Neural cell (in vitro differentiated cells): ENCODE measurements around the gene ATP6AP1. TPM values are rescaled to one million over a fixed set of nuclear protein-coding genes. Genes with fewer than 3 reads are reported as not detected.

Experiments
- H2AFZ ChIP-seq: fragments of 200-600, 300-800 bp; sonication (generic), shearing (Covaris generic); 2 replicates; pipeline ENCODE4 v1.6.0; 2014; ENCODE audit warnings: low read depth, mild to moderate bottlenecking, antibody characterized with exemption, low read length, moderate library complexity
- H3F3A ChIP-seq: fragments of 200-600 bp; shearing (Covaris generic); 2 replicates; pipeline ENCODE4 v1.6.1; 2016; ENCODE audit warnings: mild to moderate bottlenecking, moderate library complexity, mixed read lengths, antibody characterized with exemption, low read length; ENCODE audit not compliant: insufficient read depth, poor library complexity, severe bottlenecking
- H3K27ac ChIP-seq: fragments of 200-600, 300-800 bp; sonication (generic), shearing (Covaris generic); 2 replicates; pipeline ENCODE4 v1.5.1; 2014; ENCODE audit warnings: mild to moderate bottlenecking, low read length, moderate library complexity
- H3K27me3 ChIP-seq: fragments of 300-800, 200-600 bp; sonication (generic), shearing (Covaris generic); 2 replicates; pipeline ENCODE4 v1.6.0; 2014; ENCODE audit warnings: mild to moderate bottlenecking, low read depth, low read length, moderate library complexity; ENCODE audit not compliant: insufficient read depth
- H3K36me3 ChIP-seq: fragments of 300-800, 200-600 bp; sonication (generic), shearing (Covaris generic); 2 replicates; pipeline ENCODE4 v1.5.1; 2014; ENCODE audit warnings: mild to moderate bottlenecking, antibody characterized with exemption, low read length, moderate library complexity; ENCODE audit not compliant: insufficient read depth
- H3K4me2 ChIP-seq: fragments of 300-800, 200-600 bp; sonication (generic), shearing (Covaris generic); 2 replicates; pipeline ENCODE4 v1.6.0; 2014; ENCODE audit warnings: mild to moderate bottlenecking, low read length
- H3K4me3 ChIP-seq: fragments of 300-800, 200-600 bp; sonication (generic), shearing (Covaris generic); 2 replicates; pipeline ENCODE4 v1.5.1; 2014; ENCODE audit warnings: mild to moderate bottlenecking, low read length, moderate library complexity
- H3K79me2 ChIP-seq: fragments of 200-600 bp; shearing (Covaris generic); replicated peaks from 2 replicates; pipeline ENCODE4 v1.6.0; 2014; ENCODE audit warnings: mild to moderate bottlenecking, low read length, moderate library complexity; ENCODE audit not compliant: insufficient read depth
- H3K9ac ChIP-seq: fragments of 300-800, 200-600 bp; sonication (generic), shearing (Covaris generic); 2 replicates; pipeline ENCODE4 v1.6.1; 2016; ENCODE audit warnings: mild to moderate bottlenecking, low read length, mixed read lengths
- H3K9me2 ChIP-seq: fragments of 200-600 bp; shearing (Covaris generic); 2 replicates; pipeline ENCODE4 v1.6.1; 2016; ENCODE audit warnings: mild to moderate bottlenecking, low read length, mixed read lengths; ENCODE audit not compliant: insufficient read depth
- H3K9me3 ChIP-seq: fragments of 200-600, 300-800 bp; sonication (generic), shearing (Covaris generic); 2 replicates; pipeline ENCODE4 v1.6.1; 2016; ENCODE audit warnings: mild to moderate bottlenecking, mixed run types, low read length, moderate library complexity, mixed read lengths
- H4K20me1 ChIP-seq: fragments of 200-600 bp; shearing (Covaris generic); 2 replicates; pipeline ENCODE4 v1.6.1; 2016; ENCODE audit warnings: mild to moderate bottlenecking, mixed run types; ENCODE audit not compliant: insufficient read depth
- CTCF ChIP-seq: fragments of 450-650 bp; IDR thresholded peaks from 2 replicates; pipeline ENCODE4 v1.5.1; 2014; ENCODE audit warnings: antibody characterized with exemption, mild to moderate bottlenecking, moderate library complexity; ENCODE audit not compliant: poor library complexity, severe bottlenecking
- EP300 ChIP-seq: fragments of 450-650 bp; conservative IDR thresholded peaks from 2 replicates; pipeline ENCODE4 v1.6.1; 2014; ENCODE audit warnings: antibody characterized with exemption, mild to moderate bottlenecking, moderate library complexity; ENCODE audit not compliant: poor library complexity, severe bottlenecking
- EZH2 ChIP-seq: fragments of 200-600, 300-800 bp; shearing (Covaris generic), sonication (generic); IDR thresholded peaks from 2 replicates; pipeline ENCODE4 v1.6.1; 2014; ENCODE audit warnings: antibody characterized with exemption, low read length, borderline replicate concordance, mild to moderate bottlenecking; ENCODE audit not compliant: insufficient read depth, poor library complexity, severe bottlenecking
- MXI1 ChIP-seq: fragments of 450-650 bp; conservative IDR thresholded peaks from 2 replicates; pipeline ENCODE4 v1.6.1; 2014; ENCODE audit warnings: antibody characterized with exemption, mild to moderate bottlenecking; ENCODE audit not compliant: poor library complexity, severe bottlenecking
- POLR2AphosphoS5 ChIP-seq: IDR thresholded peaks from 2 replicates; pipeline ENCODE4 v1.6.1; 2012
- RAD21 ChIP-seq: fragments of 450-650 bp; conservative IDR thresholded peaks from 2 replicates; pipeline ENCODE4 v1.6.1; 2014; ENCODE audit warnings: antibody characterized with exemption, mild to moderate bottlenecking, moderate library complexity
- REST ChIP-seq: IDR thresholded peaks from 2 replicates; pipeline ENCODE4 v1.6.1; 2012; ENCODE audit warnings: borderline replicate concordance
- SMC3 ChIP-seq: fragments of 450-650 bp; conservative IDR thresholded peaks from 2 replicates; pipeline ENCODE4 v1.6.1; 2014; ENCODE audit warnings: antibody characterized with exemption, mild to moderate bottlenecking, moderate library complexity; ENCODE audit not compliant: poor library complexity
- TAF1 ChIP-seq: IDR thresholded peaks from 2 replicates; pipeline ENCODE4 v1.6.1; 2012; ENCODE audit warnings: low read depth
- polyA plus RNA-seq: library from polyadenylated mRNA; depleted of rRNA; stranded (reverse); fragments of >200 nt; gene quantifications from 2 replicates; pipeline ENCODE4 v1.2.3, GENCODE V29; 2014

Gene ATP6AP1
- polyA plus RNA-seq, 1 donor from 2014 or later: 126 TPM

- no peaks in the 10 kb centered on the region for H3F3A ChIP-seq
- no peak overlapping the region for H2AFZ ChIP-seq
- no peak overlapping the region for H3K27ac ChIP-seq
- peaks cover 4% of the 10 kb centered on the region for H3K79me2 ChIP-seq
- H3K4me3 ChIP-seq: no peak overlapping the region
- no peak for TF ChIP-seq MXI1
- no peak overlapping the region for H3K9ac ChIP-seq
- no peaks in the 10 kb centered on the region for H3K9me3 ChIP-seq
- no peaks in the 10 kb centered on the region for H3K9me2 ChIP-seq
- no peaks in the 10 kb centered on the region for H3K27me3 ChIP-seq
- no peak overlapping the region for H3K4me2 ChIP-seq
- H3K36me3 ChIP-seq: no peaks in the 10 kb centered on the region
- peaks cover 5% of the 10 kb centered on the region for H4K20me1 ChIP-seq
Measured at GRCh38 chrX:154401918-154402621, 26.4 kb upstream of the ATP6AP1 start.

GRCh38 chrX:154402622-154403127 is 25.8 kb upstream of the ATP6AP1 start:
- Histone ChIP-seq H3K36me3 (no peaks in the 10 kb centered on the region), H3F3A (no peaks in the 10 kb centered on the region), H3K79me2 (peaks cover 4% of the 10 kb centered on the region), H4K20me1 (peaks cover 5% of the 10 kb centered on the region), H3K4me3 (no peak overlapping the region), H3K4me2 (no peak overlapping the region), H3K9me3 (no peaks in the 10 kb centered on the region), H3K27me3 (no peaks in the 10 kb centered on the region), H3K27ac (no peak overlapping the region), H3K9ac (no peak overlapping the region), H3K9me2 (no peaks in the 10 kb centered on the region), H2AFZ (no peak overlapping the region)
- TF ChIP-seq RAD21 (no peak), CTCF (no peak)

GRCh38 chrX:154403192-154403591 is 25.3 kb upstream of the ATP6AP1 start:
- H3K27ac ChIP-seq: no peak overlapping the region
- no peak overlapping the region for H3K4me2 ChIP-seq
- no peaks in the 10 kb centered on the region for H3F3A ChIP-seq
- no peak overlapping the region for H3K4me3 ChIP-seq
- no peak overlapping the region for H2AFZ ChIP-seq
- peaks cover 4% of the 10 kb centered on the region for H3K79me2 ChIP-seq
- H3K9me3 ChIP-seq: no peaks in the 10 kb centered on the region
- peaks cover 5% of the 10 kb centered on the region for H4K20me1 ChIP-seq
- no peak overlapping the region for H3K9ac ChIP-seq
- no peaks in the 10 kb centered on the region for H3K27me3 ChIP-seq
- H3K9me2 ChIP-seq: no peaks in the 10 kb centered on the region
- no peaks in the 10 kb centered on the region for H3K36me3 ChIP-seq
- TF ChIP-seq SMC3 (no peak), POLR2AphosphoS5 (no peak), MXI1 (no peak), EZH2 (no peak), EP300 (no peak), RAD21 (no peak), TAF1 (no peak), CTCF (no peak), REST (no peak)
